Ishikawa (cell line): Measurements from ENCODE around the gene KCNJ11.

Experiments
- CEBPB ChIP-seq: IDR thresholded peaks from 2 replicates; pipeline ENCODE4 v1.6.1; 2012
- CREB1 ChIP-seq: IDR thresholded peaks from 2 replicates; pipeline ENCODE4 v1.6.1; 2012; ENCODE audit warnings: low read depth
- EGR1 ChIP-seq: IDR thresholded peaks from 2 replicates; pipeline ENCODE4 v1.6.1; 2012
- EP300 ChIP-seq: IDR thresholded peaks from 2 replicates; pipeline ENCODE4 v1.6.1; 2012; ENCODE audit warnings: borderline replicate concordance
- FOXM1 ChIP-seq: IDR thresholded peaks from 2 replicates; pipeline ENCODE4 v1.6.1; 2012; ENCODE audit warnings: low read depth, borderline replicate concordance
- MAX ChIP-seq: IDR thresholded peaks from 2 replicates; pipeline ENCODE4 v1.6.1; 2012
- NFIC ChIP-seq: IDR thresholded peaks from 2 replicates; pipeline ENCODE4 v1.6.1; 2012
- RAD21 ChIP-seq: IDR thresholded peaks from 2 replicates; pipeline ENCODE4 v1.6.1; 2012; ENCODE audit warnings: low read depth
- REST ChIP-seq: IDR thresholded peaks from 2 replicates; pipeline ENCODE4 v1.6.1; 2012; ENCODE audit warnings: low read depth, mild to moderate bottlenecking
- TAF1 ChIP-seq: IDR thresholded peaks from 2 replicates; pipeline ENCODE4 v1.6.1; 2012; ENCODE audit warnings: low read depth, mild to moderate bottlenecking
- TCF12 ChIP-seq: IDR thresholded peaks from 2 replicates; pipeline ENCODE4 v1.6.1; 2012; ENCODE audit warnings: low read depth
- TEAD4 ChIP-seq: IDR thresholded peaks from 2 replicates; pipeline ENCODE4 v1.6.1; 2012
- USF1 ChIP-seq: IDR thresholded peaks from 2 replicates; pipeline ENCODE4 v1.6.1; 2012
- YY1 ChIP-seq: IDR thresholded peaks from 2 replicates; pipeline ENCODE4 v1.6.1; 2012; ENCODE audit warnings: low read depth
- ZBTB7A ChIP-seq: IDR thresholded peaks from 2 replicates; pipeline ENCODE4 v1.6.1; 2012; ENCODE audit warnings: low read depth

Gene KCNJ11

GRCh38 chr11:17391493-17392355 lies 3.3 kb upstream of the KCNJ11 start:
- no peak for TF ChIP-seq EP300
- TF ChIP-seq ZBTB7A, result no peak
- no peak for TF ChIP-seq RAD21

GRCh38 chr11:17389957-17390649 lies 1.6 kb upstream of the KCNJ11 start:
- no peak for TF ChIP-seq CREB1

GRCh38 chr11:17389211-17389956 lies 925 bp upstream of the KCNJ11 start:
- TF ChIP-seq TCF12, result 0 out of 2 replicates have a peak, but pooled peaks have one; percentile 37
- TF ChIP-seq ZBTB7A, result peak; percentile 93
- peak; percentile 53; the same call in 1 of the 2 replicates for TF ChIP-seq EGR1
- no peak for TF ChIP-seq TAF1
- TF ChIP-seq FOXM1, result no peak
- TF ChIP-seq REST, result no peak
- TF ChIP-seq CREB1, result no peak
- TF ChIP-seq MAX, result peak; percentile 40; the same call in 1 of the 2 replicates
- peak; percentile 29; the same call in 1 of the 2 replicates for TF ChIP-seq YY1
- TF ChIP-seq NFIC, result no peak
- peak; percentile 30; the same call in 1 of the 2 replicates for TF ChIP-seq RAD21
- 0 out of 2 replicates have a peak, but pooled peaks have one; percentile 3 for TF ChIP-seq USF1
- 0 out of 2 replicates have a peak, but pooled peaks have one; percentile 21 for TF ChIP-seq EP300
- no peak for TF ChIP-seq CEBPB
- no peak for TF ChIP-seq TEAD4

- TF ChIP-seq NFIC (no peak), CEBPB (no peak), EP300 (no peak), USF1 (no peak)
Observed at GRCh38 chr11:17387811-17388210, 648 bp downstream of the KCNJ11 start.

- TF ChIP-seq FOXM1, result no peak
- TF ChIP-seq TAF1, result no peak
- no peak for TF ChIP-seq NFIC
- TF ChIP-seq TCF12, result no peak
- no peak for TF ChIP-seq YY1
- TF ChIP-seq EGR1, result no peak
- TF ChIP-seq REST, result no peak
- no peak for TF ChIP-seq ZBTB7A
- no peak for TF ChIP-seq CEBPB
- no peak for TF ChIP-seq RAD21
- no peak for TF ChIP-seq TEAD4
- no peak for TF ChIP-seq MAX
- no peak for TF ChIP-seq EP300
- TF ChIP-seq CREB1, result no peak
- TF ChIP-seq USF1, result no peak
Observed at GRCh38 chr11:17387254-17387653, 1.2 kb downstream of the KCNJ11 start.
